HG02938 (cell line): ENCODE data around the gene KIF21B.

Experiments used
- ATAC-seq: cut with Tn5 transposase; IDR thresholded peaks from one replicate; pipeline ENCODE4 v1.9.1; 2021; ENCODE audit warnings: mild to moderate bottlenecking, moderate library complexity; ENCODE audit not compliant: unreplicated experiment

KIF21B gene

DNA sequence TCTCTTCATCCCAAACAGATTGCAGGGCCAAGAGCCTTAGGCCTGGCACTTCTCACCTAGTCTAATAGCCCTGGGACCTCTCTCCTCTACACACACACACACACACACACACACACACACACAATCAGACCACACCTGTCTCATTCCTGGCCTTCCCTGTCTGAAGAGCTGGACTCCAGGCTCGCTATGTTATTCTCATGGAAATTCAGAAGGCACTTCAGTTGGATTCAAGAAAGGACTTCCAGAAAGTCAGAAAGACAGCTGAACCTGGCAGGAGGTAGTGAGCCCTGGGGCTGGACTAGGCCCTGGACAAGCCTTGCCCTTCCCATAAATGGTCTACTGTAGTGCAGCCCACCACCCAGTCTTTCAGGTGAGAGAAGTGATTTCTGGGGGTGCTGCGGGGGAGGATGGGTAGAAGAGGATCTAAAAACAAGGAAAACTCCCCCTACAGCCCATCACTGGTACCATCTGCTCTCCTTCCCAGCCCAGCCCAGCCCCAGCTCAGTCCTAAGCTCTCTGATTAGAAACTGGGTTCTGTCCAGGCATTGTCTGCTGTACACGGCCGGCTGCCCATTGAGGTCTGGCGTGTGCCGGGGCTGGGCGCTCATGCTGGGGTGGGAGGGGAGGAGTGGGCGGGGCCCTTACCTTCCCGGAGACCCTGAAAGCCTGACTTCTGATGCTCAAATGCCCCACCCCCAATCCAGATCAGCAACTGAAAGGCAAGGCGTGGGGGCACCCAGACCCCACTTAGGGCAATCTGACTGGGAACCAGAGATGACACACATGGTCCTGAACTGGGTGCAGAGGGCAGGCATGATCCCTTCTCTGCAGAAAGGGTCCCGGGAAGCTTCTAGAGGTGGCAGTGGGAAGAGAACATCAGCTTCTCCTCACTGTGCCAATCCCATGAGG lies 2.5 kb downstream of the KIF21B start:
- ATAC-seq: no peak

DNA sequence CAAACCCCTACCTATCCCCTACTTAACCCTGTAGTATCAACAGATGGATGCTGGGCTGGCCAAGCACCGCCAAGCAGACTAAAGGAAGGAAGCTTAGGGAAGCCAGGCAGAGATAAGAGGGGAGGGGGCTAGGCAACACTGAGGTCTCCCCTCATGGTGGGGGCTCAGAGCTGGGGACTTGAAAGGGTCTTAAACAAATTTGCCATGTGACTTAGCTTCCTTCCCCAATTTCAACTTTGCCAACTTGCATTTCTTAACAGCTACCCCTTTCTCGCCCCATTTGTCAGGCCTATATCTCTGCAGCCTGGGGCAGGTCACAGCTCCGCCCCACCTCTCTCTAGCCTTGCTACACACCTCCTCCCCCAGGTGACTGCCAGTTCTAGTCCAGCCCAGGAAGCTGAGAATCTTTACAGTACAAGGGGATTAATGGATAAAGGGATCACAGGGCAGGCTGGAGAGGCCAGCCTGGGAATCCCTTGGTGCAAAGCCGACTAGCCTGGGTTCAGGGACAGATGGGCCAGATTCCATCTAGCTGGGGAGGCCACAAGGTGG lies 3.4 kb downstream of the KIF21B start:
- ATAC-seq: no peak

DNA sequence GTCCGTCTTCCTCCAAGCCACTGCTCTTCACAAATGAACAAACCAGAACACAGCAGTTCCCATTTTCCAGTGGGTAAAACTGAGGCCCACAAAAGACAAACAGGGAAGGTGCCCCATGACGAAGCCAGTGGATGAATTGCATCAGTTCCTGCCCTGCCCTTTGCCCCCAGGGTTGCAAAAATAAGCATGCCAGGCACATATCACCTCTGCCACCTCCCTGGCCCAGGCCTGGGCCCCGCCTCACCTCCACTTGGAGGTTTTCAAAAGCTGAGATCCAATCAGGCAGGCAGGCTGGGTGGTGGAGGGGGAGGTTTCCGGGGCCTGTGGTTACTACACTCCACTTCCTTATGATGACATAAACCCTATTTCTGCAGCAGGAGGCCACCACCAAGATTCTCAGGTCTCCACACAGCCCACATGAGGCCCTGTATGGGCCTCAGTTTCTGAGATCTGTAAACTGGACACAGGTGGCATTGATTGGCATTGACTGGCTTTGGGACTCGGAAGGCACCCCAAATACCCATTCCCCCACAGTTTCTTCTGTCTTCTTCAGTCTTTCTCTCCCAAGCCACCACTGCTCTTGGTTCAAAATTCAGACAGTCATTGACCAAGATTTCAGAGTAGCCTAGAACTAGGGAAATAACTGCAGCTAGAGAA lies 4.1 kb downstream of the KIF21B start:
- peak; percentile 70 for ATAC-seq

DNA sequence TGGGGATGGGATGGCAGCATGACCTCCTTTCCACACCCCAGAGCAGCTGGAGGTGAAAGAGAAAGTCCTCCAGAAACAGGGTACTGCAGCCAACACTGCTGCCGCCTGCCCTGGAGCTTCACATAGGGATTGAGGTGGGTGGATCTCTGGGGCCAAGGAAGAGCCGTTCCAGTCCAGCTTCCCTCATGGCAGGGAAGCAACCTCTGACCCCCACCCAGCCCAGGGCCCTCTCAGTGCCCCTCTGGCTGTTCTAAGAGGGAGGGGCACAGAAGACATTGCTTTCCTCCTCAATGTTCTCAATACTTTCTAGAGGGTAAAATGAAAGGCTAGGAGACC lies 5.7 kb downstream of the KIF21B start:
- ATAC-seq: no peak

DNA sequence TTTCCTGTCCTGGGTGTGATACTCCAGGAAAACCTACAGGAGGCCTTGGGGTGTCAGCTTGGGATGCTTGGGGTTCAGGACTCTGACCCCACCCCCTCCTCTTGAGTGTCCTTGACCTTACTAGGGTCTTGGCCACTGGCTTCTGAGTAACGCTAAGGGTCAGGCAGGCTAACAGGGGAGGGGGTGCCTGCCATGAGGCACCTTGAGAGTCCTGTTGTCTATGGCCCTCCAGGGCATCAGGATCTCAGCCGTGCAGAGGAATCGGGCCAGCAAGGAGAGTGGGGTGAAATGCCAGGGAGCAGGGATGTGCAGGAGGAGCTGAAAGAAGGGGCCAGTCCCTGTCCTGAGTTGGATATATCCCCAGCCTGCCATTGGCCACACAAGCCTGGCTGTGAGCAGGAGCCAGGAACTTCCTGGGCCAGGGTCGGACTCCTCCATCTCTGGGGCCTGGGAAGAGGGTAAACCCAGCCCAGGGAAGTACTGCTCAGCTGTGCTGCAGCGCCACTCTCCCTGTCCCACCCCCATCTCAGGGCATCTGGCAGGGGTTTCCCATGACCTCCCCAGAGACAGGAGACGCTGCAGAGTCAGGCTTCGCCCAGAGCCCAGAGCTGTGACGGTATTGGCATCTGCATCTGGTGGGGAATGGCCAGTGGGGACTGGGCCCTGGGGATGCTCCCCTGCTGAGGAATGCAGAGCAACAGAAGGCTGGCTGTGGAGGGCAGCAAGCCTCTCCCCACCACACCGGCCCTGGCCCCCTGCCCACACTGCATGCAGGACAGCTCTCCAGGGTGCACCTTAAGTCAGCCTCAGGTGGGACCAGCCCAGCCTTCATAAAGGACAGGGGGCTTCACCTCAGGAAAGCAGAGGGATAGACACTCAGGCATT lies 6.3 kb downstream of the KIF21B start:
- no peak for ATAC-seq

DNA sequence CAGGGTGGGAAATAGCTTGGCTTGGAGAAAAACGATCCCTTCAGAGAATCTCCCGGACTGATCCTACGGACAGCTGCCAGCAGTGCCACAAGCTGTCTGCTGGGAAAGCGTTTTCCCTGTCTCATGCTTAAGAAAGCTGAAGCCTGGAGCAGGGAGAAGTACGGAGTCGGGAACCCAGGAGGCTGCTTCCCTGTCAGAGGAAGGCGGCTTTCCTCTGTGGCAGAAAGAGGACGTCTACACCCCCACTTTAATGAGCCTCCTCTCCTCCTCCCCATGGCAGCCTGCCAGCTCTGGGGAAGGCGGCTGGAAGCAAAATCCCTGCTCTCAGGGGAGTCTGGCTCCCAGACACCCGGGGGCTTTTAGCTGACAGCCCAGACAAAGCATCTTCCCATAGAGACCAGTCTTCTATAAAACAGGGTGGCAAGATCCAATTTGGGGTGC lies 7.3 kb downstream of the KIF21B start:
- no peak for ATAC-seq

DNA sequence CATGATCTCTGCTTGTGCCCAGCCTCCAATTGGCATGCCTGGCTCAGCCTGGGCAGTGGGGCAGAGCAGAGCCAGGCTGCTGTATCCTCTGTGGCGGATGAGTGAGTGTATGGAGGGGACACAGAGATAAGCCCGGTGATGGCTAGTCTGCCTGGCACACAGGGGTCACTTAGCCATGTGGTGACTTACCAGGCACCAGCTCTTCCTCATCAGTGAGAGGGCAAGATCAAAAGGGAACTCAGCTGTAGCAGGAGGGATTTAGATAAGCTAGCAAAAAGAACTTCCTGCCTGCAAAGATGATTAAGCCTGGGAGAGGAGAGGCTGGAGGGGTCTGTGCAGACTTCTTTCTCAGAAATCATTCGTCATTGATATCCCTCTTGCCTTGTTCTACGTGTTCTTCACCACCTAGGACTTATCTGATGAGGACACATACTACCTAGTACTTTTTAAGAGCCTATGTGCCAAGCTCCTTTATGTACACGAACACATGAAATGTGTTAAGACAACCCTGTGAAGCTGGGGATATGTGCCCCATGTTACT lies 7.9 kb downstream of the KIF21B start:
- ATAC-seq: no peak

DNA sequence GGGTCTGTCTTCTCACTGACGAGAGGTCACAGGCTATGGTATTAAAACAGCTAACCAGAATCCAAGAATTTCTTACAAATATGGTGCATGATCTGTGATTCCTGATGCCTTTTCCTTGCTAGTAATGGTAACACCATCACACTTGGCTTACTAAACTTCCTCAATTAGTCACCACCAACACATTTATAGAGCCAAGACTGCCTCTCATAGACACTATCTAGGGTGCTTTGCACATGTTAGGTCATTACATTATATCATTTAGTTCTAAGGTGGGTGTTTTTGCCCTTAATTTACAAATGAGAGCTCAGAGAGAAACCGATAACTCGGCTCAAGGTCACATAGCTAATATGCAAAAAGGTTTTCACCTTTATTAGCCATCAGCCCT lies 8.7 kb downstream of the KIF21B start:
- no peak for ATAC-seq

DNA sequence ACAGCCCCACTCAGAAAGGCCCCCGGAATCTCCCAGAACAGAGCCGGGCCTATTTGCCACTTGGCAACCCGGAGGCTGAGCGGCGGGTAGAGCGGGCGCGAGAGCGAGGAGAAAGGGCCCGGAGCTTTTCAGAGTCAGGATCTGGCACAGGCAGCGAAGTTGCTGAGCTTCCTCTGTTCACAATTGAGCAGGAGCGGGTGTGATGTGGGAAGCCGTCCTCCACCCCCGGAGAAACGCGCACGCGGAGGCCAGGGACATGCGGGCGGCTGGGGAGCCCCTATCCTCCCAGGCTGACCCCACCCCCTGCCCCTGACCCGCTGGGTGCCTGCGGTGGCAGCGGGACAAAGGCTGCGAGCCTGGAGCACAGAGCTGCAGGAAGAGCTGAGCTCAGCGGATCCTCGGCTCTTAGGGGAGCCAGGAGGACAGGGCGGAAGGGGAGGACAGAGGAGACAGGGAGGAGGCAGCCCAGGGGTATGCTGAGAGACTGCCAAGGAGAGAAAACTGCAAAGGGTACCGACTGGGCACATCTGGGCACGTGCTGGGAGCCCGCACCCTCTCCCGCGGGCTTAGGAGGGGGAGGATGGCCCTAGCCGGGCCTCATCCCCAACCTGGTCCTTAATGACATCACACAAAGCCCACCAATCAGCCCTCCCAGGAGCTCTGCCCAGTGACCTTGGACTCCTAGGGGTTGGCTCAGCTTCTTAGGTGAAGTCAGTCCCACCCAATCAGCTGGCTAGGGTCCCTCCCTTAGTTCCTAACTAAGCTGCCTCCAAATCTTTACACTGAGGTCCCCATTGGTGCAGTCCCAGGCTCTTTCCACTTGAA lies 9.3 kb downstream of the KIF21B start:
- no peak for ATAC-seq

DNA sequence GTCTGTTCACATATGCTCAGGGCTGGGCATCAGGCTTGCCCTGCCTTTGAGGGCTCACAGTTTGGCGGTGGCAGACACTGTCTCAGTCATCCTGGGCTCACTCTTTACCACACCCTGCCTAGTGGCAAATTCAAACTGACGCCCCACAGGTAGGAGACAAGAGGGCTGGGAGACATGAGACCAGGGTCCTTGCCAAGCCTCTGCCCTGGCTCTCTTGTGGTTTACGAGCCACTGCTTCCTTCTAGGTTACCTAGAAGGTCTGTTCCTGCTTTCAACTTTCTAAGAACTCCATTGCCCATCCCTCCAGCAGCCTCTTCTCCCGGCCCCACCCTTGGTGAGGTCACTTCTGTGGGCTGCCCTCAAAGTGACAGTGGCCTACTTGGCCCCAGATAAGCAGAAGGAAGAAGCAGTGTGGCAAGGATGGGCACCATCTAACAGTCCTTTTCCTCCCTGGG lies 10.5 kb downstream of the KIF21B start:
- ATAC-seq: no peak

DNA sequence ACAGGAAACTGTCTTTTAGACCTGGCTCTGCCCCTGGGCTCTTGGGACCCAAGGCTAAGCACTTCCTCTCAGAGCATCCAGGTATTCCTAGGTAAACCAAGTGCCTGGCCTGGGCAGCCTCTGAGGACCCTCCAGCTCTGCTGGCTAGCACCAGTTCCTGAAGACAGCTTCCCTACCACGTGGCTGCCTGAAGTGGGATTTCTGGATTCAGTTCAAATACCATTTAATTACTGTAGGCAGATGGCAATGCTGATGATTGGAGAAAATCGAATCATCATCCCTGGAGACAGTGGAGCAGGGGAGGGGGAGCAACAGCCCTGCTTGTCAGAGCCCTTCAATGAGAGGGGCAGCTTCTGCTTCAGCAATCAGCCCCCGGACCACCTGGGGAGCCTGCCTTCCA lies 11.9 kb downstream of the KIF21B start:
- no peak for ATAC-seq

DNA sequence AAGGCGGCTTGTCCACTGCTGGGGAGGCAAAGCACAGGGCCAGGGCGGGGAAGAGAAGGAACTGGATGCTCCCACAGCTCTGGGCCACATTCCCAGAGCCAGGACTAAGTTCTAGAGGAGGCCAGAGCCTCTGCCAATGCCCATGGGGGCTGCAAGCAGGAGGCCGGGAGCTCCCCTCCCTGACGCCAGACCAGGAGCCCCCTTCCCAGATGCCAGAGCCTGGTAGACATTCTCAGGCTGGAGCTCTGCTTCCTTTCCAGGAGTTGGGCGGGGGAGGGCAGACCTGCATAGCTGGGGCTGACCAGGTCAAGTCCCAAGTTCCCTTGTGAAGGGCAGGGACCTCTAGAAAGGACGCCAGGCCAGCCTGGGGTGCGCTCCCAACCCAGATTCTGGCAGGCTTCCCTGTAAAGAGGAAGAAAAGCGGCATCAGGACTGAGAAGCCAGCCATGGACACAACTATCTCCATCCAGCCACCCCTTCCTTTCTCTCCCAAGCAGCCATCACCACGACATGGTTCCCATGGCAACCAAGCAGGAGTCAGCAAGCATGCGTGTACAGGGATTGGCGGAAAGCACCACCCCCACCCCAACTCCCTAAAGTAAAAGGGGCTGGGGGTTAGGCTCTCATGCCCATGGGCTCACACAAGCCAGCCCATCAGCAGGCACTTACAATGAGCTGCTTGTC lies 13.4 kb downstream of the KIF21B start:
- no peak for ATAC-seq

DNA sequence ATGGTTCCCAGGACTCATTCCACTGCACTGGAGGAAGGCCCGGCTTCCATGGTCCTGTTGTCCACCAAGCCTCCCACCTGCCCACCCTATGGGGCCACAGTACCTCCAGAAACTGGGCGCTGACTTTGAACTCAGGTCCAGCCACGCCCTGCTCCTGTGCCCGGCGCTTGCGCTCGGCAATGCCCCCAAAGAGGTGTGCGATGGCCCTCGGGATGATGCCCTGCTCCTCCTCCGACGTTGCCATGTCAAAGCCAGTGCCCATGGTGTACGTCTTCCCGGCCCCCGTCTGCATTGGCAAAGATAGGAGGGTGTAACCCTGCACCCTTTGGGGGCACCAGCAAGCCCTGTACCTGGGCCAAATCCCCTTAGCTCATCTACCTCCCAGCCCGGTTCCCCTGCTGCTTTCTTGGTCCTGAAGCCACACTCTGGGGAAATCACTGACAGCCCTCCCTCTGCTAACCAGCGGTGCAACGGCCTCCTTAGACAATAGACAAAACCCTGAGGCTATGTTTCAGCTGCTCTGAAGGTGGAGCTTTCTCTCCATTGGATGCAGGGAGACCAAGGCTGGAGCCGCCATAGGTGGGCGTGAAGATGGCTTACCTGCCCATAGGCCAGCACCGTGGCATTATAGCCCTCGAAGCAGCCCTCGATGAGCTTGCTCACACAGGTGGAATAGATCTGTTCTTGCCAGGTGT lies 14.7 kb downstream of the KIF21B start:
- ATAC-seq: no peak

DNA sequence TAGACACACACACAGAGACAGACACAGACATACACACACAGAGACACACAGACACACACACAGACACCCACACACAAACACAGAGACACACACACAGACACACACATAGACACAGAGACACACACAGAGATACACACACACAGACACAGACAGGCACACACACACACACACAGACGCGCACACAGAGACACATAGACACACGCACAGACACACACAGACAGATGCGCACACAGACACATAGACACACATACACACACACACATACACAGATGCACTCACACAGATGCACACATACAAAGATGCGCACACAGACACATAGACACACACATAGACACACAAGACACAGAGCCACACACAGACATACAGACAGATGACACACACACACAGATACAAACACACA lies 16.0 kb downstream of the KIF21B start:
- no peak for ATAC-seq

DNA sequence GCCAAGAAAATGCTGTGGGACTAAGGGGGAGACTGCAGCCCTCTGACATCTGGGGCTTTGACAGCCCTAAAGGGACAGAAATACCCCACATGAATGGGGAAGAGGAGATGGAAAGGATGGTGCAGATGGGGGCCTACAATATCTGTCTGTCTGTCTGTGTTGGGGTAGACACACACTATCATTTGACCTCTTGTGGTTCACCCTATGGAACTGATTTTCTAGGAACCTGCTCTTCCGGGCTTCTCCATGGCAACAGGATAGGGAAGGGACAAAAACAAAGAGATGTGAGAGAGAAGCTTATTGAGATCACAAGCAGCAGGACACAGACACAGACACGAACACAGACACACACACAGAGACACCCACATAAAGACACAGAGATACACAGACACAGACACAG lies 17.1 kb downstream of the KIF21B start:
- no peak for ATAC-seq

DNA sequence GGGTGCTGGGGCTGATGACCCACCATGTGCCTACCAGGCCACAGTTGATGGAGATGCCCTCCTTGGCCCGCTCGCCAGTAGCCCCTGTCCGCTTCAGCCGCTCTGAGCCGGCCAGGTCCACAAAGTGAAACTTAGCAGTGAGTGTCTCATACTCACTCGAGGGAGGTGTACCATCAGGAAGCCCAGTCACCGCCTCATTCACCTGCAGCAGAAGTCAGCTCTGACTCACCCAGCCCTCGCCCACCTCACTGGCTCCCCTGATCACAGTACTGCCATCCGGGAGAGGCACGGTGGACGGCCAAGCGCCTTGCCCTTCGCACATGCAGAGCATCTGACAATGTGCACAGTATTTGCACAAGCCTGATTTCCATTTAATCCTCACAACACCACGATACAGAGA lies 18.8 kb downstream of the KIF21B start:
- ATAC-seq: no peak

DNA sequence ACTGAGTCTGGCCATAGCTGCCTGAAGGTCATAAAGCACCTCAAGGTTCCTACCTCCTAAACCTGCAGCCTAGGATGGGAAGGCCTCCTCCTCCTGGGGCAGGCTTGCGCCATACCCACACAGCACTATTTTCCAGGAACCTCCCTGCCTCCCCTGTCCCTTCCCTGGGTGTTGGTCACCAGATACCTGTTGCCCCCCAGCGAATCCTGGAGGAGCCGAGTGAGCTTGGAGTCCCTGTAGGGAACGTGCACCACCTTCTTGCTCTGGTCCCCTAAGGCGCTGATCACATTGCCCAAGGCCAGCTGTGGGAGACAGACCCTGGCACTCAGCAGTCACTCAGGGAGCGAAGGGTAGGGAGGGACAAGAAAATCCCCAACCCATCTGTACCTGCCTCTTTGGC lies 19.4 kb downstream of the KIF21B start:
- no peak for ATAC-seq

DNA sequence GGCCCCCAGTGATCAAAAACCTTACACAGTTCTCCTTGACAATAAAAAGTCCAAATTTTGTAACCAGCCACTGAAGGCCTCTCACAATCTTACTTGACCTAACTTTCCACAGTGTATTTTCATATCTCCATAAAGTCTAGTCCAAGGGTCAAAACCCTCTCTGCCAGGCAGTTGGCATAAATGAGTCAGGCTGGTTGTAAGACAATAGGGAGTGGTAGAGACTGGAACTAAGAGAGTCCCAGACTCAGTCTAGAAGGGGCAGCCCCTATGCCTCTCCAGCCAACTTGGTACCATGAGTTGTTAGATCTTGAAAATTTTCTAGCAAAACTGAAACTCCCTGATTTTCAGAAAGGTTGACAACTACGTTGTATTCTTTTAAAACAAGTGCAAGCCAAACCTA lies 21.0 kb downstream of the KIF21B start:
- no peak for ATAC-seq

DNA sequence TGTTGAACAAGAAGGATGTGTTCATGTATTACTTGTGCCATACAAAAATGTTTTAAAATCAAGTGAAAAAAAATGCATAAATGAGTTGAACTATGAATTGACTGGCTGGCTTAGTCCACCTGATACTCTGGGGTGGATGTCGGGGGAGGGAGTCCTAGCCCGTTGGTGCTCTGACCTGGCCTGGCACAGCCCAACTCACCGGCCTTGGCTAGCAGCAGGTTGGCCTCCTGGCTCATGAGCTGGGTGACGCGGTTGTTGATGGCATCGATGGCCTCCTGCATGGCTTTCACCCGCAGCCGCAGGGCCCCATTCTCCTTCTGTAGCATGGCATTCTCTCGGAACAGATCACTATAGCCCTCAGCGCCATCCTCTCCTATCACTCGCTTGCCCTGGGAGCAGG lies 21.6 kb downstream of the KIF21B start:
- no peak for ATAC-seq
